ENCODE measurements around the gene SPATA20.

DNA sequence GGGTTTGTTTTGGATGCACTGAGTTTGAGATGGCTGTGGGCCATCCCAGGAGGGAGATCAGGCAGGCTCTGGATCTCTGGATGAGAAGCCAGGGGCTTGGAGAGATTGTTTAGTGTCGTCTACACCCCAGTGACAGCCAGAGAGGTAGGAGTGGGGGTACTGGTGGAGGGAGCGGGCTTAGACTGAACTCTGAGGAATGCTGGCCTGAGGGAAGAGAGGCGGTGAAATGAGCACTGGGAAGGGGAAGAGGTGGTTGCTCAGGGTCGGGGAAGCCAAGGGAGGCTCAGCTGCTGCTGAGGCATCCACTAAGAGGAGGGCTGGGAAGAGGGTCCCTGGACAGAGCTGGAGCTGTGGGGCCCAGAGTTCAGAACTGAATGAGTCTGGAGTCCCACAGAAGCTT lies 37.1 kb downstream of the SPATA20 start:
- TF ChIP-seq, protein P1, sequence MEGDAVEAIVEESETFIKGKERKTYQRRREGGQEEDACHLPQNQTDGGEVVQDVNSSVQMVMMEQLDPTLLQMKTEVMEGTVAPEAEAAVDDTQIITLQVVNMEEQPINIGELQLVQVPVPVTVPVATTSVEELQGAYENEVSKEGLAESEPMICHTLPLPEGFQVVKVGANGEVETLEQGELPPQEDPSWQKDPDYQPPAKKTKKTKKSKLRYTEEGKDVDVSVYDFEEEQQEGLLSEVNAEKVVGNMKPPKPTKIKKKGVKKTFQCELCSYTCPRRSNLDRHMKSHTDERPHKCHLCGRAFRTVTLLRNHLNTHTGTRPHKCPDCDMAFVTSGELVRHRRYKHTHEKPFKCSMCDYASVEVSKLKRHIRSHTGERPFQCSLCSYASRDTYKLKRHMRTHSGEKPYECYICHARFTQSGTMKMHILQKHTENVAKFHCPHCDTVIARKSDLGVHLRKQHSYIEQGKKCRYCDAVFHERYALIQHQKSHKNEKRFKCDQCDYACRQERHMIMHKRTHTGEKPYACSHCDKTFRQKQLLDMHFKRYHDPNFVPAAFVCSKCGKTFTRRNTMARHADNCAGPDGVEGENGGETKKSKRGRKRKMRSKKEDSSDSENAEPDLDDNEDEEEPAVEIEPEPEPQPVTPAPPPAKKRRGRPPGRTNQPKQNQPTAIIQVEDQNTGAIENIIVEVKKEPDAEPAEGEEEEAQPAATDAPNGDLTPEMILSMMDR (conservative IDR thresholded peaks at IDR 0.05) = no peak
- TF ChIP-seq ZFX (IDR thresholded peaks at IDR 0.05) = no peak
